Measurements from ENCODE around the gene UBASH3B.
A peak's percentile ranks its signal among the peaks of the same experiment; 100 is the strongest.

The UBASH3B gene

DNA sequence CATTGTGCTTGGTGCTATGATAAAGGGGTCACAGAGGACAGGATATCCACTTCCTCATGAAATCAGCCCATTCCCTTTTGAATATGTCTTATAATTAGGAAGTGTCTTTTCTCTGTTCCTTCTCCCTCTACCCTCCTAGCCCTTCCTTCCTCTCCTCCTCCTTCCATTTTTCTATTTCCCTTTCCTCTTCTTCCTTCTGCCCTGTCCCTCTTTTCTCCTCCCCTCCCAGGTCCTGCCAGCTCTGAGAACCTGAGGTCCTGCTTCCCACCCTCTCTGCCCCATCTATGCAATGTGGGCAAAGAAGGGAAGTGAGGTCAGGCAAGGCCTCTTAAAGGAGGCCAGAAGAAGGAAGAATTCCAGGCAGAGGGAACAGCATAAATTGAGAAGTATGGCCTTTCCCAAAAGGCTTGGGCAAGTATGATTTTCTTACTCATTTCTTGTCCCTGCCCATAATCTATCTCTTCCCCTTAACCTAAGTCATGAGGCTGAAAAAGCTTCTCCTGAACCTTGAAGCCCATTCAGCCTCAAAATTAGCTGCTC, 7.7 kb upstream of the UBASH3B start:
- no peak for DNase-seq (ENCODE audit: low read depth)

DNA sequence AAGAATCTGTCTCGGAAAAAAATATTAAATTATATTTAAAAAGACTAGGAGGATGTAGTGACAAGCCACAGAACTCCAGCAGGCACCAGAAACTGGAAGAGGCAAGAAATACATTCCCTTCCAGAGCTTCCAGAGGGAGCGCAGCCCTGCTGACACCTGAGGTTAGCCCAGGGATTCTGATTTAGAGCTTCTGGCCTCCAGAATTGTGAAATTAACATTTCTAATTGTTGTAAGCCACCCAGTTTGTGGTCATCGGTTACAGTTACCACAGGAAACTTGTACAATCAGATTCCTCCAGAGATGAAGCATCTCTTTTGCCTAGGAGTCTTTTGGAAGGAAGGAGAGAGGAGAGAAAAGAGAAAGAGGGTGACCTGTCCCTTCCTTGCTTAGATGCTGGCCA, 6.4 kb upstream of the UBASH3B start:
- no peak for DNase-seq (ENCODE audit: low read depth)

DNA sequence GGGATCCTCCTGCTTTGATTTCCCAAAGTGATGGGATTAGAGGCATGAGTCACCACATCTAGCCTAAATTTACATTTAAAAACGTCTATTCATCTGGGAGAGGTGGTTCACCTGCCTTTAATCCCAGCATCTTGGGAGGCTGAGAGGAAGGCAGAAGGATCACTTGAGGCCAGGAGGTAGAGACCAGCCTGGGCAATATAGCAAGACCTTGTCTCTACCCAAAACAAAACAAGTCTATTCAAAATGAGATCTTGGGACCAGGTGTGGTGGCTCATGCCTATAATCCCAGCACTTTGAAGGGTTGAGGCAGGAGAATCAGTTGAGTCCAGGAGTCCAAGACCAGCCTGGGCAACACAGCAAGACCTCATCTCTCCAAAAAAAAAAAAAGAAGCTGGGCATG, 4.9 kb upstream of the UBASH3B start:
- no peak for DNase-seq (ENCODE audit: low read depth)

GRCh38 chr11:122652495-122652894, 3.0 kb upstream of the UBASH3B start:
- no peak for DNase-seq (ENCODE audit: low read depth)

DNA sequence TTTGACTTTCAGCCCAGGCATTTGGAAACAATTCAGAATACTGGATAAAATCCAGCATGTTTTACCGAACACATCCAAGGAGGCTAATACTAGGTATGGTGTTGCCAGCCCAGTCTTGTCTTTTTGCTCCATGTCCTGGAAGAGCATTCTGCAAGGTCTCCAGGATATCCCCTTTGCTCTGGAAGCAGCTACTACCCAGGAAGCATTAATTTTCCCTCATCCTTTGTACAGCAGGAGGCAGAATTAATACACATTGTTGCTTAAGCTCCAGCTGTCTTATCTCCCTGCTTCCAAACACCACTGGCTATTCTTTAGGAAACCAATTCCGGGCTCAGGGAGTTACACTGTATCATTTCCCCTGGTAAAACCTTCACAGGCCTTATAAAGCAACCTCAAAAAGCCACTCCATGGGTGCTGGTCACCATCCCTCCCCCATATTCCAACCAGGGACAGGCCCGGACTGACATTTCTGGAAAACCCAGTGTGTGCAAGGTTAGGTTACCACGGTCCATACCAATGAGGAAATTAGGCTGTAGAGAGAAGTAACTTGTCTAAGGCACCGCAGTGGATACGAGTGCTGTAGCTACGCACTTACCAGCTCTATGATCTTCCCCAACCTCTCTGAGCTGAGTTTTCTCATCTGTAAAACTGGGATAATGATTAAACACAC, 1.5 kb upstream of the UBASH3B start:
- DNase-seq (ENCODE audit: low read depth): no peak

- no peak for DNase-seq (ENCODE audit: low read depth)
Measured at GRCh38 chr11:122656073-122656630, 630 bp downstream of the UBASH3B start.

DNA sequence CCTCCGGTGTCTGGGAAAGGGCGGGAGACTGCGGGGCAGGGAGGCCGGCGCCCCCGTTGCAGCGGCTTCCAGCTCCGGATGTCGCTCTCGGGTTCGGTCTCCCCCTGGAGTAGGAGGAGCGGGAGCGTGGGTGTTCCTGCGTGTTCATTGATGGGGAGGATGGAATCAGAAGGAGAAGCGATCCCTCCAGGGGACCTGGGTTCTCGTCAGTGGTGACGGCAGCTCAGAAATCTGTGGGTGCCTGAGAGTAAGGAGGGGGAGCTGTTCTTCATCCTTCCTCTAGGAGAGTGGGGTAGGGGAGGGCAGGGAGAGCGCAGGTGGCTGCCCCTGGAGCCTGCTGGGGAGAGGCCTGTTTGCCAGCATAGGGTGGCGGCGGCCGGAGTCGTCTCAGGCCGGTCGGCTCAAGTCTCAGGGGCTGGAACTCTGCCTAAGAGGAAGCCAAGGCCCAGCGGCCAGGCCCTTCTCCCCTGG, 1.1 kb downstream of the UBASH3B start:
- no peak for DNase-seq (ENCODE audit: low read depth)

DNA sequence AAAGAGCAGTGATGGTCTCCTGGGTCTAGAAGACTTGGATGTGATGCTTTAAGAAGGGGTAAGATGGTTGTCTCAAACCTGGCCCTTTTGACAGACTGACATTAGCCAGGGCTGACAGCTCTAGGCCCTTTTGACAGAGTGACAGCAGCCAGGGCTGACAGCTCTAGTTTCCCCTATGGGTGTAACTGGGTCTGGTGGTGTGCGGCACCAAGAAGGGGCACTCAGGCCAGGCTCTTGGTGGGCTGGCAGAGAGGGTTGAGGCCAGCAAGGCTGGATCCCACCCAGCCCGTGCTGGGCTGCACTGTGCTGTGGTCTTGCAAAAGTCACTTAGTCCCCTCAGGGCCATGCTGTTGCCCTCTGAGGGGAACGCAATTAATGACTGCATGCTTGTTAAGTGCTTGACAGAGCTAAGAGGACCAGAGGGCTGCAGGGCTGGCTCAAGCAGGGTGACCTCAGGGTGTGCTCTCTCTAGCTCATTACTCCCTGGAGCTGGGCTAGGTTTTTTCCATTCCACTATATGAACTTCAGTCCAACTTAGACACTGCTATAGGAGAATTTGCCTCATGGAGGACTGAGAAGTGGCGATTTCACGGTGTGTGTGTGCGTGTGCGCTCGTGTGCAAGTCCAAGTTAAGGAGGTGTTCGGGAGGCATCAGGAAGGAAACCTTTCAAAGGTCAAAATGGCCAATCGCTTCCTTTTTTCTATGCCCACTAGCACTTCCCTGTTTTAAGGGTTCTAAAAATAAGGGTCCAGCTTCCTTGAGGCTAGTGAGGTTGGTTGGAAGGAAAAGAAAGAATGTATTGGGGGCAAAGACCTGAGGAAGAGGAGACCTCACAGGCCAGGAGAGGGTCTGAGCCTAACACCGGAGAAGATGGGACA, 4.4 kb downstream of the UBASH3B start:
- DNase-seq (ENCODE audit: low read depth): no peak

DNA sequence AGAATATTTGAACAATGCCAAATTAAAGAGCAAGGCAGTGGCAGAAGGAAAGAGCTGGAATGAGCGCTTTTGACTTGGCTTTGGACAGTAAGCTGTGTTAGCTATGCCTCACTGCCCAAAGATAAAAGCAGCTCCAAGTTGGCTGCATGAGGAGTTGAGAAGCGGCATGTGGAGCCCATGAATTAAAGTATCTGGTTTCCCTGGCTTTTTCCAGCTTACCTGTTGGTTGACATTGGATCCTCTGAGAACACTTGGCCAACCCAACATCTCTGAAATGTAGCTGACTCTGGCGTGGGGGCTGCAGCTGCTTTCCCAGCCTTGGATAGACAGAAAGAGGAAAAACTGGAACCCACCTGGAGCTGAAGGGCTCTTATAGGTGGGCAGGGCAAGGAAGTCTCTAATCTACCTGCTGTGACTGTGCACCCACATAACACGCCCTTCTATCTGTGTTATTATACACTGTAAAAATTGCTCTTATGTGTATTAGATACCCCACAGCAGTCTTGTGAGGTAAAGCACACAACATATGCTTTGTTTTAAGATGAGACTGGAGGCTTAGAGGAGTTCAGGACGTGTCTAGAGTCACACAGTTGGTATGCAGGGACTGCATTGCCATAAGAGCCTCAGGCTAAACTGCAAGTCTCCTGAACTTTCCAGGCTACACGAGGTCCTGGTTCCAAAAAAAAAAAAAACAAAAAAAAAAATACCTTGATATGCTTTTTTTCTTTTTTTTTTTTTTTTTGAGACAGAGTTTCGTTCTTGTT, 5.8 kb downstream of the UBASH3B start:
- no peak for DNase-seq (ENCODE audit: low read depth)

DNA sequence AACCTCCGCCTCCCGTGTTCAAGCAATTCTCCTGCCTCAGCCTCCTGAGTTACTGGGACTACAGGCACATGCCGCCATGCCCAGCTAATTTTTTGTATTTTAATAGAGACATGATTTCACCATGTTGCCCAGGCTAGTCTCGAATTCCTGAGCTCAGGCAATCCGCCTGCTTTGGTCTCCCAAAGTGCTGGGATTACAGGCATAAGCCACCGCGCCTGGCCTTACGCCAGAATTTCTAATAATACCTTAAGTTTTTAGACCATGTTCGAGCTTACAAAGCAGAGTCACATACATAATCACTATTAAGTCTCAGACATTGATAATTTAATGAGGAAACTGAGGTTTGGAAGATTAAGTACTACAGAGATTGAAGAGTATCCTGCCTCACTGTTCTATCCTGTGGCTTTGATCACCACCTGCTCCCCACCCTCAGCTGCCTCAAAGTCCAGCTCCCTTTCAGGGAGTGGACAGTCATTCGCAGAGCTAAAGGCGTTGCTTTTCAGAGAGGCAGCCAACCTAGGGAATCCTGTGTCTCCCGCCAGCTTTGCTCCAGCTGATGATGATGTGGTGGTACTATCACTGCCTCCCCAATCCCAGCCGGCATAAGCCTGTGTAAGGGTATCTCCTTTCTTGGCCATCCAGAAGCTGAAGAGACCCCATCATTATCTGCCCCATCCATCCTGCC, 7.7 kb downstream of the UBASH3B start:
- no peak for DNase-seq (ENCODE audit: low read depth)

DNA sequence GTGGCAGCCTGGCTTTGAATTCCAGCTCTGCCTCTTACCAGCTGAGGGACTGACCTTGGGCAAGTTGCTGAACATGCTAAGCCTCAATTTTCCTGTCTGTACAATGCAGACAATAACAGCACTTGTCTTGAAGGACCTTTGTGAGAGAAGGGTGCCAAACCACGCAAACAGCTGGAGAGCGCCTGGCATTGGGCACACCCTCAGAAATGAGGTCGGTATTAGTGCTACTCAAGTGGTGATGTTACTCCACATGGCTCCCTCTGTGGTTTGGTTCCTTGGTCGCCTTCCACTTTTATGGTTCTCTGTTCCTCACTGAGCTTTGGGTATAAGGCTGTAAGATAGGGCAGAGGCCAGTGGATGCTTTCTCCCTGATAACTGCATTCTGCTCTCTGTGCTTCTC, 8.2 kb downstream of the UBASH3B start:
- DNase-seq (ENCODE audit: low read depth): no peak

GRCh38 chr11:122664188-122664587, 8.7 kb downstream of the UBASH3B start:
- DNase-seq (ENCODE audit: low read depth): no peak

- no peak for DNase-seq (ENCODE audit: low read depth)
Measured at GRCh38 chr11:122665861-122666260, 10.3 kb downstream of the UBASH3B start.

DNA sequence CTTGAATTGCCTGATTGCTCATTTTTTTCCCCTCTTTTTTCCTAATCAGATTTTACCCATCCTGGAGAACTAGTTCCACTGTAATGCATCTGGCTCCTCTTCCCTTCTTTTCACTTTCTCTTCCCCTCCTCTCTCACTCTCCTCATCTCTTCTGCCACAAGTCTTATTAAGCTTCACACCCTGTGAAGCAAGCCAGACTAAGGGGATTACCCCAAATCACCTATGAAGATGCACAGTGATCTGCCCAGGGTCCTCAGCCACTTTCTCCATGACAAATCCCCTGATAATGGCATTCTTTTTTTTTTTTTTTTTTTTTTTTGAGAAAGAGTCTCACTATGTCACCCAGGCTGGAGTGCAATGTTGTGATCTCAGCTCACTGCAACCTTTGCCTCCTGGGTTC, 11.2 kb downstream of the UBASH3B start:
- DNase-seq (ENCODE audit: low read depth): no peak

GRCh38 chr11:122668562-122669090, 13.1 kb downstream of the UBASH3B start:
- DNase-seq (ENCODE audit: low read depth): peak; percentile 34

GRCh38 chr11:122670131-122670530, 14.6 kb downstream of the UBASH3B start:
- DNase-seq (ENCODE audit: low read depth): no peak

DNA sequence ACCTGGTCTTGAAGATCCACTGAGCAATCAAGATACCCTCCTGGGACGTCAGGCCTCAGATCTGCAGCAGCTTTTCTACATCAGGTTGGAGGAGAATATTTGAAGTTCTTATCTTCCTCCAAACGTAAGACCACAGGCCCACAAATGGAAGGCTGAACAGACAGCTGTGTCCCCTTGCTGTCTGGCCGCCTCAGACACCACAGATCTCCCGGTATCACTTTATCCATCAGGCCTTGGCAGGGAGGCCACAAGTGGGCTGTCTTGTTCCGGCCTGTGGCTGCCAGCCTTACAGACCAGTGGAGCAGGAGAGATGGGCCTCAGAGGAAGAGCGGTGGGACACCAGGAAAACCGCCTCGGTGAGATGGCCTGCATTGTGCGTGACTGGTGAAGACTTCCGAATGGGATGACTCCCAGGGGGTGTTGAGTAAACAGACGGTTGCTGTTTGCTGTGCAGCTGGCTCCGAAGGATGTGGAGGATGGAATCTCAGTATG, 15.9 kb downstream of the UBASH3B start:
- DNase-seq (ENCODE audit: low read depth): no peak

DNA sequence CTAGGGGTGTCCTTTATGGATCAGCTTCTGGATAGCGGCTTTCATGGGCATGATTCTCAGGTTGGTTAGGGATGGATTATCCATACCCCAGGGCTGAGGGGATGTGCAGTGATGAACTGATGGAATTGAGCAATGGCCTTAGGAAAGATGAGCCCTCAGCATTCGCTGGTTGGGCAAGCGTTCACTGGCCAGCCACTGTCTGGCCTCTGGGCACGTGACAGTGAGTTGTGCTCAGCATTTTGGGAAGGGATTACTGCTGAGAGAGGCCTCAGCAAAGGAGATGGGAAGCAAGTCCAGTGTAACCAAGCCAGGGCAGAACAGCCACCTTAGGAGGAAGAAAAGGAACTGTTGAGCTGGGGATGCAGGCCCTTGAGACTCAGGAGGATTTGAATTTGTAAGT, 17.4 kb downstream of the UBASH3B start:
- no peak for DNase-seq (ENCODE audit: low read depth)

DNA sequence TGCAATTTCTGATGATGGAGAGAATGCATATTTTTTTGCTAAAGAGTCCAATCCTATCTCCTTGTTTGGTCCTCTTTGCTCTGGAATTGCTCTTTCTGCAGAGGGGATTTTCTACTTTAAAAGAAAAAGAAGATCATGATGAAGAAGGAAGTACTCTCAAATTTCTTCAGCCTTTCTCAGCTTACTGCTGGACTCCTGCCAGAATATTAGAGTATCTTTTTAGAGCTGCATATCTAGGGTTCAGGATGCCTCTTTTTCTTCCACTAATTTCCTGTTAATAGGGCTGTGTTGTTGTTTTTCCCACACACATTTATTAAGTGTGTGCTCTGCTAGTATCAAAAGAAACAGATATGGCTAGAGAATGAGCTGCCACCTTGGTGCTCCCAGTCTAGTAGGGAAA, 18.2 kb downstream of the UBASH3B start:
- no peak for DNase-seq (ENCODE audit: low read depth)

GRCh38 chr11:122676638-122677037, 21.1 kb downstream of the UBASH3B start:
- DNase-seq (ENCODE audit: low read depth): no peak

- no peak for DNase-seq (ENCODE audit: low read depth)
Measured at GRCh38 chr11:122677256-122677655, 21.7 kb downstream of the UBASH3B start.

Measured in non-pigmented ciliary epithelial cell (primary cell).